Neural progenitor cell (in vitro differentiated cells): ENCODE results near the gene ASXL1. TPM values are rescaled to one million over a fixed set of nuclear protein-coding genes. Genes with fewer than 3 reads are reported as not detected.

ENCODE experiments used
- DNase-seq: peaks from one replicate; pipeline ENCODE4 v3.0.0-alpha.2; 2016; ENCODE audit warnings: low spot score
- H2AFZ ChIP-seq: fragments of 200-600 bp; sonication (generic); replicated peaks from 2 replicates; pipeline ENCODE4 v1.6.1; 2016; ENCODE audit warnings: antibody characterized with exemption
- H3F3A ChIP-seq: fragments of 200-600 bp; sonication (generic); 2 replicates; pipeline ENCODE4 v1.6.1; 2016; ENCODE audit warnings: antibody characterized with exemption, low read depth
- H3K27ac ChIP-seq: fragments of 200-600 bp; sonication (generic); 2 replicates; pipeline ENCODE4 v1.5.1; 2016; ENCODE audit warnings: mild to moderate bottlenecking
- H3K27me3 ChIP-seq: fragments of 200-600 bp; sonication (generic); 2 replicates; pipeline ENCODE4 v1.6.1; 2016; ENCODE audit warnings: mild to moderate bottlenecking, moderate library complexity
- H3K36me3 ChIP-seq: fragments of 200-600 bp; sonication (generic); 2 replicates; pipeline ENCODE4 v1.5.1; 2016
- H3K4me1 ChIP-seq: fragments of 200-600 bp; sonication (generic); 2 replicates; pipeline ENCODE4 v1.6.1; 2016; ENCODE audit warnings: mixed run types
- H3K4me2 ChIP-seq: fragments of 200-600 bp; sonication (generic); 2 replicates; pipeline ENCODE4 v1.6.1; 2016
- H3K4me3 ChIP-seq: fragments of 200-600 bp; sonication (generic); 2 replicates; pipeline ENCODE4 v1.5.1; 2016
- H3K79me2 ChIP-seq: fragments of 200-600 bp; sonication (generic); 2 replicates; pipeline ENCODE4 v1.6.1; 2016; ENCODE audit warnings: low read depth
- H3K9ac ChIP-seq: fragments of 200-600 bp; sonication (generic); 2 replicates; pipeline ENCODE4 v1.6.1; 2016
- H3K9me3 ChIP-seq: fragments of 200-600 bp; sonication (generic); 2 replicates; pipeline ENCODE4 v1.5.1; 2016; ENCODE audit warnings: low read depth
- H4K20me1 ChIP-seq: fragments of 200-600 bp; sonication (generic); 2 replicates; pipeline ENCODE4 v1.6.1; 2016; ENCODE audit warnings: low read depth
- H3K27ac Mint-ChIP-seq: 3 replicates; pipeline ENCODE4 v1.8.0; 2021; ENCODE audit warnings: mixed read lengths
- H3K27me3 Mint-ChIP-seq: 2 replicates; pipeline ENCODE4 v1.8.0; 2022; ENCODE audit warnings: low read depth, mild to moderate bottlenecking, inconsistent platforms, moderate library complexity, mixed read lengths; ENCODE audit not compliant: insufficient read depth
- H3K36me3 Mint-ChIP-seq: 3 replicates; pipeline ENCODE4 v1.8.0; 2021; ENCODE audit warnings: mixed read lengths
- H3K4me1 Mint-ChIP-seq: 3 replicates; pipeline ENCODE4 v1.8.0; 2021; ENCODE audit warnings: mixed read lengths
- H3K4me3 Mint-ChIP-seq: 3 replicates; pipeline ENCODE4 v1.8.0; 2021; ENCODE audit warnings: mild to moderate bottlenecking, moderate library complexity, mixed read lengths
- H3K9me3 Mint-ChIP-seq: 3 replicates; pipeline ENCODE4 v1.8.0; 2020; ENCODE audit warnings: mixed read lengths
- EZH2 ChIP-seq: fragments of 200-600 bp; sonication (generic); IDR thresholded peaks from 2 replicates; pipeline ENCODE4 v1.6.1; 2017; ENCODE audit warnings: antibody characterized with exemption, mild to moderate bottlenecking, moderate library complexity
- EZH2phosphoT487 ChIP-seq: fragments of 200-600 bp; sonication (generic); IDR thresholded peaks from 2 replicates; pipeline ENCODE4 v1.6.1; 2017; ENCODE audit warnings: antibody characterized with exemption
- total RNA-seq: library from RNA; depleted of rRNA; stranded (reverse); fragments of >200 nt; gene quantifications from 2 replicates; pipeline ENCODE4 v1.2.3, GENCODE V29; 2015; ENCODE audit warnings: low replicate concordance
- TF ChIP-seq, protein P1 (sequence below): fragments of 200-600 bp; sonication (generic); IDR thresholded peaks from 2 replicates; pipeline ENCODE4 v1.5.1; 2017; ENCODE audit warnings: antibody characterized with exemption, mild to moderate bottlenecking

Gene ASXL1
- total RNA-seq, 1 donor from 2014 or later = 48.2 TPM

- H3K36me3 Mint-ChIP-seq = peaks cover 31% of the 10 kb centered on the region
- H3K36me3 ChIP-seq = no peaks in the 10 kb centered on the region
- no peak for TF ChIP-seq EZH2
- TF ChIP-seq, protein P1, sequence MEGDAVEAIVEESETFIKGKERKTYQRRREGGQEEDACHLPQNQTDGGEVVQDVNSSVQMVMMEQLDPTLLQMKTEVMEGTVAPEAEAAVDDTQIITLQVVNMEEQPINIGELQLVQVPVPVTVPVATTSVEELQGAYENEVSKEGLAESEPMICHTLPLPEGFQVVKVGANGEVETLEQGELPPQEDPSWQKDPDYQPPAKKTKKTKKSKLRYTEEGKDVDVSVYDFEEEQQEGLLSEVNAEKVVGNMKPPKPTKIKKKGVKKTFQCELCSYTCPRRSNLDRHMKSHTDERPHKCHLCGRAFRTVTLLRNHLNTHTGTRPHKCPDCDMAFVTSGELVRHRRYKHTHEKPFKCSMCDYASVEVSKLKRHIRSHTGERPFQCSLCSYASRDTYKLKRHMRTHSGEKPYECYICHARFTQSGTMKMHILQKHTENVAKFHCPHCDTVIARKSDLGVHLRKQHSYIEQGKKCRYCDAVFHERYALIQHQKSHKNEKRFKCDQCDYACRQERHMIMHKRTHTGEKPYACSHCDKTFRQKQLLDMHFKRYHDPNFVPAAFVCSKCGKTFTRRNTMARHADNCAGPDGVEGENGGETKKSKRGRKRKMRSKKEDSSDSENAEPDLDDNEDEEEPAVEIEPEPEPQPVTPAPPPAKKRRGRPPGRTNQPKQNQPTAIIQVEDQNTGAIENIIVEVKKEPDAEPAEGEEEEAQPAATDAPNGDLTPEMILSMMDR = no peak
- peak; percentile 64 for DNase-seq
- H3K79me2 ChIP-seq = no peaks in the 10 kb centered on the region
- peak overlapping the region; percentile 2 for H3K4me2 ChIP-seq
- peaks cover 7% of the 10 kb centered on the region for H3F3A ChIP-seq
- H3K27ac Mint-ChIP-seq = peak overlapping the region; percentile 97
- no peak overlapping the region for H3K4me3 Mint-ChIP-seq
- no peaks in the 10 kb centered on the region for H3K27me3 ChIP-seq
- H4K20me1 ChIP-seq = peaks cover 21% of the 10 kb centered on the region
- H2AFZ ChIP-seq = no peak overlapping the region
- H3K4me1 ChIP-seq = peaks cover 17% of the 10 kb centered on the region
- H3K27me3 Mint-ChIP-seq = peaks cover 4% of the 10 kb centered on the region
- H3K9me3 Mint-ChIP-seq = no peaks in the 10 kb centered on the region
- peaks cover 25% of the 10 kb centered on the region for H3K4me1 Mint-ChIP-seq
- no peak overlapping the region for H3K9ac ChIP-seq
- H3K9me3 ChIP-seq = no peaks in the 10 kb centered on the region
- H3K4me3 ChIP-seq = no peak overlapping the region
- peak overlapping the region; percentile 79 for H3K27ac ChIP-seq
These were observed 92.4 kb downstream of the ASXL1 start for GRCh38 chr20:32450484-32451061.

DNA sequence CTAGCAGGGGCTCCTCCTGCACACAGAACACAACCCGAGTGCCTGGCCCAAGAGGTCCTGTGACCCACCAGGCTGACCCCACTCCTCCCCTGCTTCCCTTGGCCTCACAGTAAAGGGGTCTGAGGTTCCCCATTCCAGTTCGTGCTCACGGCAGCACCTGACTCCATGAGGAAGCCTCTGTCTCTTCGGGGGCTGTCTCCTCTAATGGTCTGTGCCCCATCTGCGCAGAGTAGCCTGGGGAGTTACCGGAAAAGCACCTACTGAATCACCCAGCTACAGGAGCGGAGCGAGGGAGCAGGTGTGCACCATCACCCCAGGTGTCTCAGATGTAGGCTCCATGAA, 93.2 kb downstream of the ASXL1 start:
- Histone ChIP-seq H3K4me1 (peaks cover 20% of the 10 kb centered on the region), H3K27me3 (no peaks in the 10 kb centered on the region), H3K4me2 (peak overlapping the region; percentile 2), H3K9ac (no peak overlapping the region), H2AFZ (no peak overlapping the region), H4K20me1 (peaks cover 21% of the 10 kb centered on the region), H3K27ac (peak overlapping the region; percentile 79), H3K79me2 (peaks cover 7% of the 10 kb centered on the region), H3F3A (peaks cover 8% of the 10 kb centered on the region), H3K36me3 (no peaks in the 10 kb centered on the region), H3K9me3 (no peaks in the 10 kb centered on the region), H3K4me3 (no peak overlapping the region)
- TF ChIP-seq EZH2phosphoT487 (no peak), EZH2 (no peak)
- TF ChIP-seq, protein P1 = no peak
- Mint-ChIP-seq H3K4me1 (peaks cover 19% of the 10 kb centered on the region), H3K4me3 (no peak overlapping the region), H3K27me3 (peaks cover 4% of the 10 kb centered on the region), H3K27ac (peak overlapping the region; percentile 60), H3K36me3 (peaks cover 31% of the 10 kb centered on the region), H3K9me3 (no peaks in the 10 kb centered on the region)
- DNase-seq = no peak

DNA sequence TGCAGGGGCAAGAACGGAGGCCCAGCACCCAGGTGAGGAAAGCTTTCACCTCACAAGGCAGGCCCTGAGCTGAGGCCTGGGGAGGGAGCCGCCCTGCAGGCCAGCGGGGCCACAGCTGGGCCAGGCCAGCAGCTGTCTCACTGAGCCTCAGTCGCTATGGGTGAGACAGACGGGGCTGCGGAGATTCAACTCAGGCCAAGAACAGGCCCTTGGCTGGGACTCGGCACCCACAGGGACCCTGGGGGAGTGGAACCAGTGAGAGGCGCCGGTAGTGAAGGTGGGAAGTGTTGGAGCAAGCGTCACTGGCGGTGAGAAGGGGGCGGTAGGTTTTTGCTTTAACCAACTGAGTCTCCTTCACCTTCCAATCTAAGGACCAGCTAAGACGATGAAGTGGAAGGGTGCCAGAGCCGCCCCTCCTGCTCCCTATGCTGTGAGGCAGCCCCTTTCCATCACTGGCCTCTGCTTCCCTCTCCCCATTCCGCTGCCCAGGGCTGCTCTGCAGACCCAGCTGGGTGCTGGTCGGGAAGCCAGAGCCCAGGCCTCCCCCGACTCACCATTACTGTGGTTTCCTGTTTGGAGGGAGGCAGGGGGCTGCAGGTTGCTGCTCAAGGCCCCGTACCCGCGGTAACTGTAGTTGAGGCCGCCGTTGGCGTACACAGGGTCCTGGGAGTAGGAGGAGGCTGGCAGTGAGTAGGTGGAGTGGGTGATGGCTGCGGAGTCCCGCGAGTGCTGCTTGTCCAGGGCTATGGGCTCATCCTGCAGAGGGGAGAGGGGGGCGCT, 93.7 kb downstream of the ASXL1 start:
- no peaks in the 10 kb centered on the region for H3K9me3 Mint-ChIP-seq
- H3K27me3 ChIP-seq = no peaks in the 10 kb centered on the region
- H3K9me3 ChIP-seq = no peaks in the 10 kb centered on the region
- no peak overlapping the region for H3K27ac Mint-ChIP-seq
- H4K20me1 ChIP-seq = peaks cover 24% of the 10 kb centered on the region
- H3K4me3 Mint-ChIP-seq = no peak overlapping the region
- H3K27ac ChIP-seq = no peak overlapping the region
- TF ChIP-seq, protein P1 = peak; percentile 3
- TF ChIP-seq EZH2 = no peak
- peaks cover 4% of the 10 kb centered on the region for H3K27me3 Mint-ChIP-seq
- peaks cover 21% of the 10 kb centered on the region for H3K4me1 Mint-ChIP-seq
- no peak overlapping the region for H2AFZ ChIP-seq
- H3K79me2 ChIP-seq = peaks cover 11% of the 10 kb centered on the region
- H3K36me3 Mint-ChIP-seq = peaks cover 31% of the 10 kb centered on the region
- DNase-seq = no peak
- no peaks in the 10 kb centered on the region for H3K36me3 ChIP-seq
- no peak overlapping the region for H3K4me2 ChIP-seq
- H3K4me3 ChIP-seq = no peak overlapping the region
- H3K4me1 ChIP-seq = peaks cover 25% of the 10 kb centered on the region
- peaks cover 13% of the 10 kb centered on the region for H3F3A ChIP-seq
- no peak overlapping the region for H3K9ac ChIP-seq
